Esophagus muscularis mucosa (tissue), 3 donors: ENCODE results near the gene TFAP2A.

Experiments
- POLR2AphosphoS5 ChIP-seq, 2 donors: sonication (generic); formaldehyde crosslinking; IDR thresholded peaks; one replicate each; pipeline ENCODE4 v1.6.1; 2017; ENCODE audit warnings: antibody characterized with exemption in 2 of 2
- TF ChIP-seq, protein P1 (sequence below), 3 experiments: fragments of 200-600 bp in 2 of 3; fragments of 450-650 bp in 1 of 3; sonication (generic) in 2 of 3; IDR thresholded peaks; one replicate each; pipeline ENCODE4 v1.5.1; 2017 to 2019; ENCODE audit warnings: antibody characterized with exemption in 3 of 3, mild to moderate bottlenecking in 2 of 3, moderate library complexity in 1 of 3

DNA sequence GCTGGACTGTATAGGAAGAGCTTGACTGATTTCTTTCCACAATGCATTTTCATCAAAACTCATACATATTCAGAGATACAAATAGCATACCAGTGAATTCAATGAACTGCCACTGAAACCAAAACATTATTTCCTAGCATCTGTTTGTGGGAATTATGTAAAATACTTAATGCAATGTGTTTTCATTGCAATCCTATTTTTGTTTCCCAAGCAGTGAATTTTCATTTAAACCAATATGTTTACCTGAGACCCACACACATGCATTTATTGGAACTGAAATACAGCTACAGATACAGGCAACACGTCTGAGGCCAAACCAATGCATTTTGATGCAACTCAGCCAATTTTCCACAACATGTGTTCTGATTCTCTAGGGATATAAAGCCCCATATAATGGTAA lies 33.2 kb upstream of the TFAP2A start:
- TF ChIP-seq, protein P1, sequence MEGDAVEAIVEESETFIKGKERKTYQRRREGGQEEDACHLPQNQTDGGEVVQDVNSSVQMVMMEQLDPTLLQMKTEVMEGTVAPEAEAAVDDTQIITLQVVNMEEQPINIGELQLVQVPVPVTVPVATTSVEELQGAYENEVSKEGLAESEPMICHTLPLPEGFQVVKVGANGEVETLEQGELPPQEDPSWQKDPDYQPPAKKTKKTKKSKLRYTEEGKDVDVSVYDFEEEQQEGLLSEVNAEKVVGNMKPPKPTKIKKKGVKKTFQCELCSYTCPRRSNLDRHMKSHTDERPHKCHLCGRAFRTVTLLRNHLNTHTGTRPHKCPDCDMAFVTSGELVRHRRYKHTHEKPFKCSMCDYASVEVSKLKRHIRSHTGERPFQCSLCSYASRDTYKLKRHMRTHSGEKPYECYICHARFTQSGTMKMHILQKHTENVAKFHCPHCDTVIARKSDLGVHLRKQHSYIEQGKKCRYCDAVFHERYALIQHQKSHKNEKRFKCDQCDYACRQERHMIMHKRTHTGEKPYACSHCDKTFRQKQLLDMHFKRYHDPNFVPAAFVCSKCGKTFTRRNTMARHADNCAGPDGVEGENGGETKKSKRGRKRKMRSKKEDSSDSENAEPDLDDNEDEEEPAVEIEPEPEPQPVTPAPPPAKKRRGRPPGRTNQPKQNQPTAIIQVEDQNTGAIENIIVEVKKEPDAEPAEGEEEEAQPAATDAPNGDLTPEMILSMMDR (IDR thresholded peaks at IDR 0.05): no peak
- TF ChIP-seq POLR2AphosphoS5 (IDR thresholded peaks at IDR 0.05): no peak
